BJ (cell line): ENCODE measurements around the gene RINL. TPM values are rescaled to one million over a fixed set of nuclear protein-coding genes. Genes with fewer than 3 reads are reported as not detected.

Source experiments
- CTCF ChIA-PET: fragments of 350-600 bp; formaldehyde crosslinking; extraction: SDS; loops from one replicate; lab custom pipeline; 2021; ENCODE audit warnings: antibody characterized with exemption, inconsistent platforms; lab: Yijun Ruan, JAX
- POLR2A ChIA-PET: fragments of 300-600 bp; sonication (Branson Sonifier 250); formaldehyde crosslinking; extraction: SDS; loops from one replicate; lab custom pipeline; 2021; ENCODE audit warnings: antibody characterized with exemption; lab: Charles Lee
- DNase-seq: peaks from one replicate; pipeline ENCODE4 v3.0.0-alpha.2; 2011; ENCODE audit warnings: low read depth
- H3K27me3 ChIP-seq: 2 replicates; pipeline ENCODE4 v1.6.0; 2011; ENCODE audit warnings: low read length; ENCODE audit not compliant: control insufficient read depth, insufficient read depth
- H3K36me3 ChIP-seq: 2 replicates; pipeline ENCODE4 v1.5.1; 2011; ENCODE audit warnings: low read length; ENCODE audit not compliant: control insufficient read depth, insufficient read depth
- H3K4me3 ChIP-seq: 2 replicates; pipeline ENCODE4 v1.5.1; 2011; ENCODE audit warnings: low read depth, mild to moderate bottlenecking, control low read depth, low read length
- CTCF ChIP-seq: IDR thresholded peaks from 2 replicates; pipeline ENCODE4 v1.5.1; 2011; ENCODE audit warnings: low read depth, mild to moderate bottlenecking, control low read depth, inconsistent platforms, low read length, moderate library complexity; ENCODE audit not compliant: insufficient read depth
- polyA plus RNA-seq: library from polyadenylated mRNA; depleted of rRNA; stranded (reverse); fragments of >200 nt; gene quantifications from 2 replicates; pipeline ENCODE4 v1.2.3, GENCODE V29; 2011

The RINL gene
- polyA plus RNA-seq, 1 experiment: 1.9 TPM

GRCh38 chr19:38841787-38842438 is 36.2 kb downstream of the RINL start:
- TF ChIP-seq CTCF: no peak
- Histone ChIP-seq H3K27me3 (no peaks in the 10 kb centered on the region), H3K36me3 (peaks cover 67% of the 10 kb centered on the region), H3K4me3 (no peak overlapping the region)
- DNase-seq: no peak
- ChIA-PET CTCF (interaction anchor here (0.8 kb wide), 1 partner anchor 72 kb away, joined by 4 read pairs; no protein-coding TSS in a partner anchor), POLR2A (interaction anchor here (0.7 kb wide), 1 partner anchor 58 kb away, joined by 15 read pairs; the partner anchor contains the start of gene NFKBIB)

GRCh38 chr19:38841180-38841766 is 36.8 kb downstream of the RINL start:
- CTCF ChIA-PET: no interaction called here
- POLR2A ChIA-PET: interaction anchor here (0.7 kb wide), 1 partner anchor 59 kb away, joined by 15 read pairs; the partner anchor contains the start of gene NFKBIB
- no peak for DNase-seq
- Histone ChIP-seq H3K36me3 (peaks cover 69% of the 10 kb centered on the region), H3K27me3 (no peaks in the 10 kb centered on the region), H3K4me3 (no peak overlapping the region)
- no peak for TF ChIP-seq CTCF

GRCh38 chr19:38840583-38840968 is 37.5 kb downstream of the RINL start:
- peaks cover 67% of the 10 kb centered on the region for H3K36me3 ChIP-seq
- no peak for DNase-seq
- POLR2A ChIA-PET: no interaction called here
- no peaks in the 10 kb centered on the region for H3K27me3 ChIP-seq
- CTCF ChIA-PET: no interaction called here
- no peak for TF ChIP-seq CTCF
- no peak overlapping the region for H3K4me3 ChIP-seq

- H3K4me3 ChIP-seq: no peak overlapping the region
- no peak for TF ChIP-seq CTCF
- POLR2A ChIA-PET: interaction anchor here (1.0 kb wide), 1 partner anchor 9 kb away, joined by 3 read pairs; no protein-coding TSS in a partner anchor
- CTCF ChIA-PET: no interaction called here
- H3K27me3 ChIP-seq: no peaks in the 10 kb centered on the region
- DNase-seq: no peak
- peaks cover 64% of the 10 kb centered on the region for H3K36me3 ChIP-seq
Measured at GRCh38 chr19:38839816-38840582, 38.1 kb downstream of the RINL start.
